Femur (tissue), 1 donor: Measurements from ENCODE around the gene HEPN1.
A peak's percentile ranks its signal among the peaks of the same experiment; 100 is the strongest.

Experiments
- DNase-seq: peaks from one replicate; pipeline ENCODE4 v3.0.0-alpha.2; 2017

Gene HEPN1

GRCh38 chr11:124902616-124903015 lies 16.4 kb upstream of the HEPN1 start:
- no peak for DNase-seq

- DNase-seq, result no peak
Observed at GRCh38 chr11:124915541-124916369, 3.3 kb upstream of the HEPN1 start.

GRCh38 chr11:124916370-124916710 lies 2.7 kb upstream of the HEPN1 start:
- DNase-seq, result no peak

- DNase-seq, result peak; percentile 54
Observed at GRCh38 chr11:124917115-124917637, 1.9 kb upstream of the HEPN1 start.

- DNase-seq, result no peak
Observed at GRCh38 chr11:124919898-124920297, 848 bp downstream of the HEPN1 start.

GRCh38 chr11:124920356-124920755 lies 1.3 kb downstream of the HEPN1 start:
- no peak for DNase-seq

GRCh38 chr11:124920870-124921609 lies 2.0 kb downstream of the HEPN1 start:
- DNase-seq, result peak; percentile 87

- DNase-seq, result no peak
Observed at GRCh38 chr11:124922831-124923230, 3.8 kb downstream of the HEPN1 start.

- no peak for DNase-seq
Observed at GRCh38 chr11:124923296-124923695, 4.2 kb downstream of the HEPN1 start.

- no peak for DNase-seq
Observed at GRCh38 chr11:124928942-124929665, 10.1 kb downstream of the HEPN1 start.

- no peak for DNase-seq
Observed at GRCh38 chr11:124930799-124931198, 11.7 kb downstream of the HEPN1 start.

GRCh38 chr11:124934862-124935547 lies 16.0 kb downstream of the HEPN1 start:
- no peak for DNase-seq

GRCh38 chr11:124935548-124936514 lies 16.8 kb downstream of the HEPN1 start, which contains the start of gene HEPACAM:
TSS of gene HEPACAM (minus strand) at chr11:124936047. CDS start at chr11:124936006, 41 bp downstream.
- DNase-seq, result no peak

- DNase-seq, result no peak
Observed at GRCh38 chr11:124937336-124937935, 18.4 kb downstream of the HEPN1 start.

- DNase-seq, result no peak
Observed at GRCh38 chr11:124938206-124938765, 19.2 kb downstream of the HEPN1 start.

- no peak for DNase-seq
Observed at GRCh38 chr11:124938970-124939369, 19.9 kb downstream of the HEPN1 start.

- no peak for DNase-seq
Observed at GRCh38 chr11:124941703-124942102, 22.7 kb downstream of the HEPN1 start.

- DNase-seq, result no peak
Observed at GRCh38 chr11:124942466-124943253, 23.6 kb downstream of the HEPN1 start.

- DNase-seq, result no peak
Observed at GRCh38 chr11:124943254-124943616, 24.2 kb downstream of the HEPN1 start.

- no peak for DNase-seq
Observed at GRCh38 chr11:124943741-124944140, 24.7 kb downstream of the HEPN1 start.
